Kidney (tissue), 14 donors: ENCODE data around the gene LOXL1. TPM values are rescaled to one million over a fixed set of nuclear protein-coding genes. Genes with fewer than 3 reads are reported as not detected.

ENCODE experiments used
- DNase-seq, 5 donors: peaks; one replicate each; pipeline ENCODE4 v3.0.0-alpha.2; 2013 to 2020
- FAIRE-seq: peaks from 2 replicates; lab custom pipeline; 2012; peaks lifted over from hg19 to GRCh38; lab: Jason Lieb, UNC
- H3K27ac ChIP-seq, 2 donors: one replicate each; pipeline ENCODE4 v1.7.0; 2013; ENCODE audit warnings: low read depth in 2 of 2, low read length in 2 of 2, inconsistent platforms in 1 of 2
- H3K27me3 ChIP-seq: one replicate; pipeline ENCODE4 v1.7.1; 2013; ENCODE audit warnings: low read length, inconsistent platforms; ENCODE audit not compliant: control insufficient read depth, insufficient read depth
- H3K36me3 ChIP-seq, 3 donors: one replicate each; pipeline versions ENCODE4 v1.7.0 to v1.7.1; 2013; ENCODE audit warnings: low read length in 3 of 3, control low read depth in 1 of 3, inconsistent platforms in 1 of 3; ENCODE audit not compliant: insufficient read depth in 3 of 3, control insufficient read depth in 2 of 3
- H3K4me1 ChIP-seq, 3 donors: one replicate each; pipeline versions ENCODE4 v1.7.0 to v1.7.1; 2013; ENCODE audit warnings: low read length in 3 of 3, inconsistent platforms in 1 of 3, low read depth in 1 of 3; ENCODE audit not compliant: control insufficient read depth in 2 of 3, insufficient read depth in 2 of 3
- H3K4me3 ChIP-seq, 3 donors: one replicate each; pipeline versions ENCODE4 v1.7.0 to v1.8.1; 2013; ENCODE audit warnings: low read length in 3 of 3, control low read depth in 1 of 3, inconsistent platforms in 1 of 3
- H3K9ac ChIP-seq, 3 donors: one replicate each; pipeline versions ENCODE4 v1.7.0 to v1.7.1; 2013; ENCODE audit warnings: low read length in 3 of 3, control low read depth in 1 of 3, inconsistent platforms in 1 of 3
- H3K9me3 ChIP-seq, 3 donors: one replicate each; pipeline versions ENCODE4 v1.7.0 to v1.7.1; 2013; ENCODE audit warnings: low read length in 3 of 3, control low read depth in 1 of 3, inconsistent platforms in 1 of 3; ENCODE audit not compliant: control insufficient read depth in 2 of 3, insufficient read depth in 1 of 3
- intact Hi-C: fragments of 100-400 bp; cut with DNase I; formaldehyde crosslinking; loops from one replicate; pipeline ENCODE4 v1.11.1; 2022
- polyA plus RNA-seq: library from polyadenylated mRNA; stranded (reverse); fragments of 350-450 nt; fragmentation: Illumina TruSeq; extraction: RNeasy Lipid Tissue Mini Kit (QIAGEN cat#74804); gene quantifications from one replicate; pipeline ENCODE4 v1.2.3, GENCODE V29; 2014; ENCODE audit warnings: low read depth, low replicate concordance; ENCODE audit not compliant: insufficient read depth
- total RNA-seq: library from RNA; stranded (reverse); fragmentation: NEBNext Ultra II Directional; extraction: Animal tissue kit (Norgen Biotek cat#: 25700); gene quantifications from one replicate; pipeline ENCODE4 v1.2.1, GENCODE V29; 2021
- TF ChIP-seq, protein P1 (sequence below): IDR thresholded peaks from 3 replicates; pipeline ENCODE4 v1.5.1; 2012; ENCODE audit warnings: mild to moderate bottlenecking, moderate library complexity, borderline replicate concordance; ENCODE audit not compliant: insufficient read depth; ENCODE audit errors: extremely low read depth
- donor health status: control.
- donor health status: control.
- donor health status: control.
- donor health status: control.
- donor health status: control.
- donor health status: DM: yes; HTN: yes; CAD: no.
- donor health status: Normal renal cell carcinoma (clear cell type).

Gene LOXL1
- total and polyA plus RNA-seq, 2 donors from 2014 or later: 33.2 to 35.1 TPM

DNA sequence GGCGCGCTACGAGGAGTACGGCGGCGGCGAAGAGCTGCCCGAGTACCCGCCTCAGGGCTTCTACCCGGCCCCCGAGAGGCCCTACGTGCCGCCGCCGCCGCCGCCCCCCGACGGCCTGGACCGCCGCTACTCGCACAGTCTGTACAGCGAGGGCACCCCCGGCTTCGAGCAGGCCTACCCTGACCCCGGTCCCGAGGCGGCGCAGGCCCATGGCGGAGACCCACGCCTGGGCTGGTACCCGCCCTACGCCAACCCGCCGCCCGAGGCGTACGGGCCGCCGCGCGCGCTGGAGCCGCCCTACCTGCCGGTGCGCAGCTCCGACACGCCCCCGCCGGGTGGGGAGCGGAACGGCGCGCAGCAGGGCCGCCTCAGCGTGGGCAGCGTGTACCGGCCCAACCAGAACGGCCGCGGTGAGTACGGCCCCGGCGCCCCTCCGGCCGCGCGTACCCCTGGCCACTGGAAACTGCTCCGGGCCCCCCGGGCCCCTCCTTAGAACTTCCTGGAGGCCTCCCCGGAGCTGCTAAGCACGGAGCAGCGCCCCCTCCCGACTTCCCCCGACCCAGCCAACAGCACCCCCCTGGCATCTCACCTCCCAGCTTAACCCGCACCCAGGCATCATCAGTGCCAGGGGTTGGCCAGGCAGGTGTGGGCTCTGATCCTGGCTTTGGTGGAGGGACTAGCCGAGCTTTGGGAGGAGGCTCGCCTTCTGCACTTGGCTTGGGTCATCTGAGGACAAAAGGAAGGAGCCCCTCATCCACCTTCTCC, 1.4 kb downstream of the LOXL1 start:
- Histone ChIP-seq H3K9ac (peak overlapping the region in 1 of 3 donors; percentile 40), H3K27ac (peak overlapping the region; percentile 85 to 86), H3K36me3 (no peaks in the 10 kb centered on the region), H3K27me3 (no peaks in the 10 kb centered on the region), H3K4me3 (peak overlapping the region; percentile 28 to 50 (median 33)), H3K4me1 (peaks cover 2 to 39% (median 18%) of the 10 kb centered on the region in 3 donors), H3K9me3 (no peaks in the 10 kb centered on the region)
- no peak for FAIRE-seq
- intact Hi-C loops: no loop called here
- DNase-seq: peak; percentile 69 to 89 (median 78)
- TF ChIP-seq, protein P1, sequence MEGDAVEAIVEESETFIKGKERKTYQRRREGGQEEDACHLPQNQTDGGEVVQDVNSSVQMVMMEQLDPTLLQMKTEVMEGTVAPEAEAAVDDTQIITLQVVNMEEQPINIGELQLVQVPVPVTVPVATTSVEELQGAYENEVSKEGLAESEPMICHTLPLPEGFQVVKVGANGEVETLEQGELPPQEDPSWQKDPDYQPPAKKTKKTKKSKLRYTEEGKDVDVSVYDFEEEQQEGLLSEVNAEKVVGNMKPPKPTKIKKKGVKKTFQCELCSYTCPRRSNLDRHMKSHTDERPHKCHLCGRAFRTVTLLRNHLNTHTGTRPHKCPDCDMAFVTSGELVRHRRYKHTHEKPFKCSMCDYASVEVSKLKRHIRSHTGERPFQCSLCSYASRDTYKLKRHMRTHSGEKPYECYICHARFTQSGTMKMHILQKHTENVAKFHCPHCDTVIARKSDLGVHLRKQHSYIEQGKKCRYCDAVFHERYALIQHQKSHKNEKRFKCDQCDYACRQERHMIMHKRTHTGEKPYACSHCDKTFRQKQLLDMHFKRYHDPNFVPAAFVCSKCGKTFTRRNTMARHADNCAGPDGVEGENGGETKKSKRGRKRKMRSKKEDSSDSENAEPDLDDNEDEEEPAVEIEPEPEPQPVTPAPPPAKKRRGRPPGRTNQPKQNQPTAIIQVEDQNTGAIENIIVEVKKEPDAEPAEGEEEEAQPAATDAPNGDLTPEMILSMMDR: peak; percentile 17

DNA sequence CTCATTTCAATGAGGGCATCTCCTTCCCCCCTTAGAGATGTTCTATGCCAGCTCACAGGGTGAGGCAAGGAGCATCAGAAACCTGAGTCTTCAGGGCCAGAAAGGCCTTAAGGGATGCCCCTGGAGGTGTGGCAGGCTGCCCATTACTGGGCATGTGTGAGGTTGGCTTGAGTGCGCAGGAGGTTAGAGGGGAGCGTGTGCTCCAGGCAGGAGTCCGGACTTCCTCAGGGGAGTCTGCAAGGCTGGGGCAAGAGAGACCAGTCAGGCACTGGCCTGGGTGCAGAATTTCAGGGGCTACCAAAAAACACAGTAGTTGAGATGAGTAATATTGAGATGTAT, 1.9 kb downstream of the LOXL1 start:
- no peak overlapping the region for H3K27ac ChIP-seq
- peak overlapping the region; percentile 11 to 50 (median 28) for H3K4me3 ChIP-seq
- TF ChIP-seq, protein P1: no peak
- H3K9me3 ChIP-seq: no peaks in the 10 kb centered on the region
- peaks cover 2 to 34% (median 18%) of the 10 kb centered on the region in 3 donors for H3K4me1 ChIP-seq
- FAIRE-seq (no peak), DNase-seq (no peak)
- intact Hi-C loops: no loop called here
- H3K36me3 ChIP-seq: no peaks in the 10 kb centered on the region
- H3K9ac ChIP-seq: no peak overlapping the region
- H3K27me3 ChIP-seq: no peaks in the 10 kb centered on the region

DNA sequence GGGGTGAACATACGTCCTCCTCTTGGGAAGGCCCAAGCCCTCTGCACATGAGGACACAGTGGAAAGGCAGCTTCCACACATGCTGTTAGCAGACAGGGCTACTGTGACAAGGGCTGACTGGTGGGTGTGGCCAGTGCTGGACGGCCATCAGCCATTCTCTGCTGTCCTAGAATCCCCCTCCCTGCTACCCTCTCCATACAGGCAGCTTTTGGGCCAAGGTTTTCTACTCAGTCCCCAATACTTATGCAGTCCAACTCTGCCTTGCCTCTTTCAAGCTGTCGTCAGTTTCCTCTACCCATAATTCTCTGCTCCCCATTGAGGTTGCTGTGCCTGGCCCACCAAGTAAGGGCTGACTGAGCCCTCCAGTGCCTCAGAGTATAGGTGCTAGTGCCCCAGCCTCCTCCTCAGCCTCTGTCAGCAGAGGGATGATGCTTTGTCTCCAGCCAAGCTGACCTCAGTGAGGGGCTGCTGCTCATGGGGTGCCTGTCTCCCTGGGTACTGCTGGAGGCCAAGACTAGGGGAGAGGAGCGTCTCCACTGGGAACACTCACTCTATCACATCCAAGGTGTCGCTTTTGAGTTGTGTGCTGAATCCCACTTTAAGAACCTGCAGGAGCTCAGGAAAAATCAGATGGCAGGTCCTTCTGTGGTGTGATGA, 2.8 kb downstream of the LOXL1 start:
- FAIRE-seq: no peak

More for the DNA sequence above, 2.8 kb downstream of the LOXL1 start:
- TF ChIP-seq, protein P1: no peak
- no peaks in the 10 kb centered on the region for H3K27me3 ChIP-seq
- H3K36me3 ChIP-seq: no peaks in the 10 kb centered on the region
- H3K9ac ChIP-seq: no peak overlapping the region
- H3K27ac ChIP-seq: no peak overlapping the region
- no peak overlapping the region for H3K4me3 ChIP-seq
- peaks cover under 1 to 26% (median 11%) of the 10 kb centered on the region in 3 donors for H3K4me1 ChIP-seq
- intact Hi-C loops: no loop called here
- DNase-seq: no peak
- no peaks in the 10 kb centered on the region for H3K9me3 ChIP-seq
